NCI-H2107 treated with DMSO at 0.1 percent for 48 hours (cell line): ENCODE measurements around the gene CMIP.

Experiments used
- DNase-seq: peaks from one replicate; lab custom pipeline; 2025; ENCODE audit not compliant: unreplicated experiment; lab: John Stamatoyannopoulos, UW

CMIP gene

DNA sequence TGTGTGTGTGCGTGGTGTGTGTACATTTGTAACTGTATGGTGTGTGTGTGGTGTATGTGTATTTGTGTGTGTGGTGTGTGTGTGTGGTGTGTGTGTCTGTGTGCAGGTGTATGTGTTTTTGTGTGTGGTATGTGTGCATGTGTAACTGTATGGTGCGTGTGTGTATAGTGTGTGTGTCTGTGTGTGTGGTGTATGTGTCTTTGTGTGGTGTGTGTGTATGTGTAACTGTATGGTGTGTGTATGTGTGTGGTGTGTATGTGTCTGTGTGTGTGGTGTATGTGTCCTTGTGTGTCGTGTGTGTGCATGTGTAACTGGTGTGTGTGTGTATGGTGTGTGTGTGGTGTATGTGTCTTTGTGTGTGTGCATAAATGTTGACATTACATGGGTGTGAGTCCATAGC, 170.8 kb downstream of the CMIP start:
- DNase-seq = no peak

GRCh38 chr16:81615833-81616232, 171.2 kb downstream of the CMIP start:
- DNase-seq = no peak

GRCh38 chr16:81616321-81617020, 171.9 kb downstream of the CMIP start:
- no peak for DNase-seq

DNA sequence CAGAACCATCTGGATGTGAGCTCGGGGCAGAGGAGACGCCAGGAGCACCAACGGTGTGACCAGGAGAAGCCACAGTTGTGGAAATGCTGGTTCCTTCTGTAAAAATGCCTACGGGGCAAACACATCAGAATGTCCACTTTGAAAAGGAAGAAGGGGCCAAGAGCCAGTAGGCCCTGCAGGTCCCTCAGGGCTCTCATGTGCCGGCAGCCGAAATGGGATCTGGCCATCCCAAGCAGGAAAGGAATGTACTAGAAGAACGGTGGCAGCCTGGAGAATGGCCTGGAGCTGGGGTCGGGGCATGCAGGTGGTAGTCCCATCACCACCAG, 172.4 kb downstream of the CMIP start:
- no peak for DNase-seq

- DNase-seq = no peak
These were observed 173.6 kb downstream of the CMIP start for GRCh38 chr16:81618187-81618586.

GRCh38 chr16:81618661-81619060, 174.1 kb downstream of the CMIP start:
- DNase-seq = no peak

DNA sequence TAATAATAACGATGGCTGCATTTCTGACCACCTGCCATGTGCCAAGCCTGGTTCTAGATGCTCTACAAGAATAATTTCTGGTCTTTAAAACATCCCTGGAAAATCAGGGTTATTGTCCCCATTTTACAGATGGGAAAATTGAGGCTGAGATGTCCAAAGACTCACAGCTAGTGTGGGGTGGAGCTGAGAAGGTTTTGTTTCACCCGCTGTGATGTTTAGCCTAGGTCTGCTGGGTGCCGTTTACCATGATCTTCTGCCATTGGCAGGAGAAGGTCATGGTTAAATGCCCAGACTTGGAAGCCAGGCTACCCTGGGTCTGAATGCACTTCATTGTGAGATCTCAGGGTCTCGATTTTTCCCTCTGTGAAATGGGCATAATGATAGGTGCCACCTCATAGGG, 175.4 kb downstream of the CMIP start:
- no peak for DNase-seq

DNA sequence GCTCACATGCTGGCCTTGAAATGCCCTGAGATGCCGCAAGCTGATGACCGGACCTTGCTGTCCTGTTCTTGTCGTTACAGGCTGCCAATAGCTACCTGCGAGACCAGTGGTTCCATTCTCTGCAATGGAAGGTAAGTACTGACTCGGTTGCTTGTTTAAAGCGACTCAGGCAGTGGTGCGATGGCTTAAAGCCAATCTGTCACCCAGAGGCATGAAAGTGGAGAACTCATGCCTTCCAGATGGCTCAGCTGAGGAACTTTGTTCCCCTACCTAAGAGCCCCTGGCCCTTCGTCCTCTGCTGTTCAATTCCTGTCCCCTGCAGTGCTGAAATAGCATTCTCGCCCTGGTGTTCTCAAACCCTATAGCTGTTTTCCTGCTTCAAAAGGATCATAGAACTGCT, 176.2 kb downstream of the CMIP start:
- no peak for DNase-seq

DNA sequence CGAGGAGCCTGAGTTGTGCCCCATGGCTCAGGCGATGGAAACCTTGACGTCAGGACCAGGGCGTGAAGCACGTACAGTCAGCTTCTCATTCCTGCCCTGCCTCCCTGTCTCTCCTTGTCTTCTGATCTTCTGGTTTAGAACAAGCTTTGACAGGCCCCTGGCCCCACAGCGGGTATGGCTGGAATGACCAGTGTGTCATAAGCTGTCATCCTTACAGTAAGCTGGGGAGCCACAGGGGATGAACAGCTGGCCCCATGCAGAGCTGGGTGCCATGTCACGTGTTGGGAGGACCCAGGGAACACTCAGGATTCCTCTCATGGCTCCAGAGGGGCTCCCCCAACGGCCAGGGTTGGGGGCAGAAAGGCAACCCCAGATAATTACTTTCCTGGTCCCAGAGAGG, 176.9 kb downstream of the CMIP start:
- DNase-seq = no peak

DNA sequence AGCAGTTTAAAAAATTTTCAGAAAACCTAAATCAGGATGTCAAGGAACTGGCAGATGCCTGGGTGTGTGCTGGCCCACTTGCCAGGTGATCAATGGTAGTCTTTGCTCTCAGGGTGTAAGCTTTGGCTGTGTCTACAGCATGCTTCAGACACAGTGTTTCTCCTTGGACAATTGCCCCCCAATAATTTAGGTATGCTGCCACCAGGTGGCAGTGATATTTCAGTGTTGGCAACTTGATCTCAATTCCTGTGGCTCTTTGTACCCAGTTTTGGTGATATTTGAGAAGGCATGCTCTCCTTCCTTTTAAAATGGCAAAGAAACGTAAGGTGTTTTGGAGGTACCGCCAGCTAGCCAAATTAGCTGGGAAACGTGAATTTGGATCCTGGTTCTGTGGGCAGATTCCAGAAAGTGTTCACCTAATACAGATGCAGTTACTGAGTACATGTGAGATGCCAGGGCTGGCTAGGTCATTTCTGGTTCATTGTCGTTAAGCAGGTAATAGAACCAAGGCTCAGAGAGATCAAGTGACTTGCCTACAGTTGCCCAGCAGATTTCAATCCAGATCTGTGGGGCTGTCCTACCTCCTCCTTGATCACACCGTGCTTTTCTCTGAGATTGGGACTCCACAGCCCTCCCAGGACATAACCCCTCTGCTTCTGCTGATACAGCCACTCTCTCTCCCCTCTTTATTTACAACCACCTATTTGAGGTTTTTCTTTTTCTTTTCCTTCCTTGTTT, 178.9 kb downstream of the CMIP start:
- peak; percentile 63 for DNase-seq

DNA sequence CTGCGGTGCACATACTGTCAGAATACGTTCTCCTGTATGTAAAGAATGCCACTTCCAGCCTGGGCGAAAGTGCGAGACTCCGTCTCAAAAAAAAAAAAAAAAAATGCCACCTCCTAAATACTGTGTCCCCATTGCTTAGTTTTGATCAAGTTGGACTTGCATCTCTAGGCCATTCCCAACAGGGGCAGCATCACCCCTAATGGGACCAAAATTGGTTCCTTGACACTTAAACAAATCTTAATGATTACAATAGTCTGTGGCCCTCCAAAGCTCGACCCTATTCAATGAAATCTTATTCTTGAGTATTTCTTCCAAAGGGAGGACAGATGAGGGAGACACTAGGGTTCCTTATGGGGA, 179.8 kb downstream of the CMIP start:
- no peak for DNase-seq

DNA sequence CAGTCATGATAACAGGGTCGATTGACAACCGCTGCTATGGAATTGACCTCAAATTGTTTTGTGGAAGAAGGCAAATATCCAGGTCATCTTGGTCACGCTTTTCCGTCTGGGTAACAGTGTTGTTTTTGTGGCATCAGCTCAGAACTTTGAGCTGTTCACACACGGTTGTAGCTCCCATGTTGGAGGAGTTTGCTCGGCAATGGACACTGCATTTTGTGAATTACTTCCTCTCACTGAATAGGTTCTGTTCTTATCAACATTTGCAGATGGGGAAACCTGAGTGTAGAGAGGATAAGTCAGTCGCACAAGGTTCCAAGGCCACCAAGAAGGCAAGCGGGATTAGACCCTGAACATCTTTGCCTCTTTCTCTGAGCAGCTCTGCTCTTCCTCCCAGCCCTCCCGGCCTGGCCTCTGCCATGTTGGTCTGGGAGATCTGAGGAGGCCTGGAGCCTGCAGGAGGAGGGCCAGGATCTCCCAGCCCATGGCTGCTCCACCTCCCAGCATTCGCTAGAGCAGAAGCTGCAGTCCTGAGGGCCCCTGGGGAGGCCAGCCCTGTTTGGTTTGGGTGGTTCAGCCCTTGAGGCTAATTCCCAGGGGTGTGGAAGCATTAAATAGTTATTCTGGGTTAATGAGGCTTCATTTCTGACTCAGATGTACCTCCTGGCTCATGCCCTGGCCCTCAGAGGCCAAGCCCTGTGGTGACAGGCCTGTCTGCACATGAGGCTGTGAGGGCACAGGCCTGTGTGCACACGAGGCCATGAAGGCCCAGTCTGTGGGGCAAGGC, 180.3 kb downstream of the CMIP start:
- no peak for DNase-seq

- DNase-seq = no peak
These were observed 181.0 kb downstream of the CMIP start for GRCh38 chr16:81625544-81626153.

DNA sequence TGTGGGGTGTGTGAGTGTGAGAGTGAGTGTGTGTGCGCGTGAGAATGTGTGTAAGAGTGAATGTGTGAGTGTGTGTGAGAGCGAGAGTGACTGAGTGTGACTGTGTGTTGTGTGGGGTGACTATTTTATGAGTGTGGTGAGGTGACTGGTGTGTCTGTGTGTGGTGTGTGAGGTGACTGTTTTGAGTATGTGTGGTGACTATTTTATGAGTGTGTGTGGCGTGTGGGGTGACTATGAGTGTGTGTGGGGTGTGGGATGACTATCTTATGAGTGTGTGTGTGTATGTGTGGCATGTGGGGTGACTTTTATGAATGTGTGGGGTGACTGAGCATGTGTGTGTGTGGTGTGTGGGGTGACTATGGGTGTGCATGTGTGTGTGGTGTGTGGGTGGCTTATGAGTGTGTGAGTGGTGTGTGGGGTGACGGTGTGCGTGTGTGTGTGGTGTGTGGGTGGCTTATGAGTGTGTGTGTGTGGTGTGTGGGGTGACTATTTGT, 181.6 kb downstream of the CMIP start:
- no peak for DNase-seq

GRCh38 chr16:81627024-81627423, 182.4 kb downstream of the CMIP start:
- DNase-seq = no peak

- DNase-seq = no peak
These were observed 183.2 kb downstream of the CMIP start for GRCh38 chr16:81627729-81628244.

GRCh38 chr16:81629034-81629802, 184.6 kb downstream of the CMIP start:
- DNase-seq = no peak

GRCh38 chr16:81629896-81630634, 185.5 kb downstream of the CMIP start:
- no peak for DNase-seq

- DNase-seq = peak; percentile 16
These were observed 186.0 kb downstream of the CMIP start for GRCh38 chr16:81630635-81631031.
